ENCODE data around the gene CCDC28A.

Gene CCDC28A

GRCh38 chr6:138796771-138797170 lies 23.2 kb downstream of the CCDC28A start:
- no peaks in the 10 kb centered on the region for H3K9me3 ChIP-seq (ENCODE audit: control insufficient read depth, insufficient read depth, low read length)
- H3K36me3 ChIP-seq (ENCODE audit: control insufficient read depth, insufficient read depth, low read length), result no peaks in the 10 kb centered on the region
- H3K4me1 ChIP-seq (ENCODE audit: control insufficient read depth, insufficient read depth, low read length), result peaks cover 4% of the 10 kb centered on the region
- H3K9ac ChIP-seq (ENCODE audit: low read depth, low read length), result no peak overlapping the region
- H3K27me3 ChIP-seq (ENCODE audit: control insufficient read depth, insufficient read depth, low read length), result peaks cover 8% of the 10 kb centered on the region
- H3K4me3 ChIP-seq (ENCODE audit: low read depth, low read length), result no peak overlapping the region

GRCh38 chr6:138797806-138798446 lies 24.4 kb downstream of the CCDC28A start:
- Histone ChIP-seq H3K4me1 (ENCODE audit: control insufficient read depth, insufficient read depth, low read length) (peaks cover 4% of the 10 kb centered on the region), H3K36me3 (ENCODE audit: control insufficient read depth, insufficient read depth, low read length) (no peaks in the 10 kb centered on the region), H3K9ac (ENCODE audit: low read depth, low read length) (no peak overlapping the region), H3K9me3 (ENCODE audit: control insufficient read depth, insufficient read depth, low read length) (no peaks in the 10 kb centered on the region), H3K4me3 (ENCODE audit: low read depth, low read length) (no peak overlapping the region), H3K27me3 (ENCODE audit: control insufficient read depth, insufficient read depth, low read length) (peaks cover 8% of the 10 kb centered on the region)

GRCh38 chr6:138800377-138801150 lies 27.0 kb downstream of the CCDC28A start:
- peaks cover 8% of the 10 kb centered on the region for H3K27me3 ChIP-seq (ENCODE audit: control insufficient read depth, insufficient read depth, low read length)
- H3K4me3 ChIP-seq (ENCODE audit: low read depth, low read length), result no peak overlapping the region
- peaks cover 4% of the 10 kb centered on the region for H3K4me1 ChIP-seq (ENCODE audit: control insufficient read depth, insufficient read depth, low read length)
- H3K9ac ChIP-seq (ENCODE audit: low read depth, low read length), result no peak overlapping the region
- H3K36me3 ChIP-seq (ENCODE audit: control insufficient read depth, insufficient read depth, low read length), result no peaks in the 10 kb centered on the region
- no peaks in the 10 kb centered on the region for H3K9me3 ChIP-seq (ENCODE audit: control insufficient read depth, insufficient read depth, low read length)

DNA sequence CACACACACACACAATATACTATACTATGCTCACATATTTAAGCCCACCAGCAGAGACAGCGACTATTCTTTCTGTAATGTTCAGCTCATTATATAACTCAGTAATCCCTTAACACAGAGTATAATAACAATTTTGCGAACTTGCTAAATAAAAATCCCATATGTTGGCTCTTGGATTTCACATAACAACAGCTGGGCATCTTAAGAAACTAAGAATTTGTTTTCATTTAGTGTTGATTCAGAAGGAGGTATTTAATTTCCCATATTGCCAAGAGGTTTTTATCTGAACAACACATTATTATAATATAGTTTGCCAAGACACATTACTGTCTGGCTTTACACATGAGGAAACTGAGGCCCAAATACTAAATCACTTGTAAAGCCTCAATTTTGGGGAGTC lies 29.8 kb downstream of the CCDC28A start:
- Histone ChIP-seq H3K4me3 (ENCODE audit: low read depth, low read length) (no peak overlapping the region), H3K4me1 (ENCODE audit: control insufficient read depth, insufficient read depth, low read length) (no peaks in the 10 kb centered on the region), H3K27me3 (ENCODE audit: control insufficient read depth, insufficient read depth, low read length) (no peaks in the 10 kb centered on the region), H3K36me3 (ENCODE audit: control insufficient read depth, insufficient read depth, low read length) (no peaks in the 10 kb centered on the region), H3K9me3 (ENCODE audit: control insufficient read depth, insufficient read depth, low read length) (no peaks in the 10 kb centered on the region), H3K9ac (ENCODE audit: low read depth, low read length) (no peak overlapping the region)

- H3K9ac ChIP-seq (ENCODE audit: low read depth, low read length), result no peak overlapping the region
- no peaks in the 10 kb centered on the region for H3K27me3 ChIP-seq (ENCODE audit: control insufficient read depth, insufficient read depth, low read length)
- H3K9me3 ChIP-seq (ENCODE audit: control insufficient read depth, insufficient read depth, low read length), result no peaks in the 10 kb centered on the region
- no peaks in the 10 kb centered on the region for H3K36me3 ChIP-seq (ENCODE audit: control insufficient read depth, insufficient read depth, low read length)
- H3K4me3 ChIP-seq (ENCODE audit: low read depth, low read length), result no peak overlapping the region
- no peaks in the 10 kb centered on the region for H3K4me1 ChIP-seq (ENCODE audit: control insufficient read depth, insufficient read depth, low read length)
Measured at GRCh38 chr6:138803861-138804260, 30.3 kb downstream of the CCDC28A start.

DNA sequence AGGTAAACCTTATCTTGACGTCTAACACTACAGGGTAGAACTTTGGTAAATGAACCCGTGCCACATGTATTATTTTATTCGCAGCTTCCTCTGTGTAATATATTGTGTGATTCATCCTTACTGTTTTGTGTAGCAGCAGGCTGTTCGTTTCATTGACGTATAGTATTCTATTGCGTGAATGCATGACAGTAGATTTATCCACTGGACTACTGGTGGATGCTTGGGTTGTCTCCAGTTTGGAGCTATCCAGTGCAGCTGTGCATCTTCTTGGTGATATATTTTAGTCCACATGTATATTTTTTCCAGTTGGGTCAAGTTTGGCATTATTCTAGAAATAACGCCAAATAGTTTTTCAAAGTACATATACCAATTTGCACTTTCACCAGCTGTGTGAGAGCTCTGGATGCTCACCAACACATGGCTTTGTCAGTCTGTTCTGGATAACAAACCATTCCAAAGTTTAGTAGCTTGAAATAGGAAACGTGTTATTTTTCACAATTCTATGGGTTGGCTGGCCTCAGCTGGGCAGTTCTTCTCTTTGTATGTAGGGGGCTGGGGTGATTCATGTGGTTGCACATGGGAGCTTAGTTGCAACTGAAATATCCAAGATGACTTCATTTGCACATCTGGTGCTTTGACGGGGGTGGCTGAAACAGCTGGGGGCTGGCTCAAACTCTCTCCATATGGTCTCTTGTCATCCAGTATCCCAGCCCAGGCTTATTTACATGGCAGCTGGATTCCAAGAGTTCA lies 31.6 kb downstream of the CCDC28A start:
- no peaks in the 10 kb centered on the region for H3K9me3 ChIP-seq (ENCODE audit: control insufficient read depth, insufficient read depth, low read length)
- no peaks in the 10 kb centered on the region for H3K4me1 ChIP-seq (ENCODE audit: control insufficient read depth, insufficient read depth, low read length)
- H3K9ac ChIP-seq (ENCODE audit: low read depth, low read length), result no peak overlapping the region
- H3K4me3 ChIP-seq (ENCODE audit: low read depth, low read length), result no peak overlapping the region
- H3K36me3 ChIP-seq (ENCODE audit: control insufficient read depth, insufficient read depth, low read length), result no peaks in the 10 kb centered on the region
- H3K27me3 ChIP-seq (ENCODE audit: control insufficient read depth, insufficient read depth, low read length), result no peaks in the 10 kb centered on the region

- no peaks in the 10 kb centered on the region for H3K27me3 ChIP-seq (ENCODE audit: control insufficient read depth, insufficient read depth, low read length)
- no peak overlapping the region for H3K9ac ChIP-seq (ENCODE audit: low read depth, low read length)
- no peaks in the 10 kb centered on the region for H3K4me1 ChIP-seq (ENCODE audit: control insufficient read depth, insufficient read depth, low read length)
- no peak overlapping the region for H3K4me3 ChIP-seq (ENCODE audit: low read depth, low read length)
- no peaks in the 10 kb centered on the region for H3K36me3 ChIP-seq (ENCODE audit: control insufficient read depth, insufficient read depth, low read length)
- no peaks in the 10 kb centered on the region for H3K9me3 ChIP-seq (ENCODE audit: control insufficient read depth, insufficient read depth, low read length)
Measured at GRCh38 chr6:138806889-138807288, 33.3 kb downstream of the CCDC28A start.

DNA sequence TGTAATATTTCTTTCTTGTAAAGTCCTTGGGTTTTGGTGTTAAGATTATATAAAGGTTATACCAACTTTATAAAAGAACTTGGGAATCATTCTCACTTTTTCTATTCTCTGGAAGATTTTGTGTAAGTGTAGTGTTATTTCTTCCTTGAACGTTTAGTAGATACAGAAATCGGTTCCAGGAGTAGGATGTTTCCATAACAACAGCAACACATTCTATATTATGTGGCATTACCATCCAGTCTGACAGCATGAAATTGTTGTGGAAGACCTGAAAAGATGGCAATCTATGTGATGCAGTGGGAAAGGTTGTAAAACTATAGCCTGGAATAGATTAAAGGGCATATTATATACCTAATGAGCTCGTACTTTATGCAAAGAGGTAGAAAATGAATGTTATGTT lies 36.1 kb downstream of the CCDC28A start:
- Histone ChIP-seq H3K4me1 (ENCODE audit: control insufficient read depth, insufficient read depth, low read length) (no peaks in the 10 kb centered on the region), H3K27me3 (ENCODE audit: control insufficient read depth, insufficient read depth, low read length) (no peaks in the 10 kb centered on the region), H3K9ac (ENCODE audit: low read depth, low read length) (no peak overlapping the region), H3K9me3 (ENCODE audit: control insufficient read depth, insufficient read depth, low read length) (no peaks in the 10 kb centered on the region), H3K4me3 (ENCODE audit: low read depth, low read length) (no peak overlapping the region), H3K36me3 (ENCODE audit: control insufficient read depth, insufficient read depth, low read length) (no peaks in the 10 kb centered on the region)

DNA sequence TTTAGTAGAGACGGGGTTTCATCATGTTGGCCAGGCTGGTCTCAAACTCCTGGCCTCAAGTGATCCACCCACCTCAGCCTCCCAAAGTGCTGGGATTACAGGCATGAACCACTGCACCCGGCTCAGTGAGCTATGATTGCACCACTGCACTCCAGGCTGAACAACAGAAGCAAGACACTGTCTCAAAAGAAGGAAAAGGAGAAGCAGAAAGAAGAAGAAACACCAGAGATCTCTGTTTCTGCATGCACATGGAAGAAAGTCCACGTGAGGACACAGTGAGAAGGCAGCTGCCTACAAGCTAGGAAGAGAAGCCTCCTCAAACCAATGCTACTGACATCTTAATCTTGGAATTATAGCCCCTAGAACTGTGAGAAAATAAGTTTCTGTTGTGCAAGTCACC lies 38.3 kb downstream of the CCDC28A start:
- Histone ChIP-seq H3K9me3 (ENCODE audit: control insufficient read depth, insufficient read depth, low read length) (no peaks in the 10 kb centered on the region), H3K4me3 (ENCODE audit: low read depth, low read length) (no peak overlapping the region), H3K36me3 (ENCODE audit: control insufficient read depth, insufficient read depth, low read length) (no peaks in the 10 kb centered on the region), H3K4me1 (ENCODE audit: control insufficient read depth, insufficient read depth, low read length) (no peaks in the 10 kb centered on the region), H3K9ac (ENCODE audit: low read depth, low read length) (no peak overlapping the region), H3K27me3 (ENCODE audit: control insufficient read depth, insufficient read depth, low read length) (no peaks in the 10 kb centered on the region)

- H3K4me3 ChIP-seq (ENCODE audit: low read depth, low read length), result no peak overlapping the region
- H3K27me3 ChIP-seq (ENCODE audit: control insufficient read depth, insufficient read depth, low read length), result no peaks in the 10 kb centered on the region
- no peaks in the 10 kb centered on the region for H3K36me3 ChIP-seq (ENCODE audit: control insufficient read depth, insufficient read depth, low read length)
- no peak overlapping the region for H3K9ac ChIP-seq (ENCODE audit: low read depth, low read length)
- no peaks in the 10 kb centered on the region for H3K9me3 ChIP-seq (ENCODE audit: control insufficient read depth, insufficient read depth, low read length)
- peaks cover 9% of the 10 kb centered on the region for H3K4me1 ChIP-seq (ENCODE audit: control insufficient read depth, insufficient read depth, low read length)
Measured at GRCh38 chr6:138814179-138814834, 40.7 kb downstream of the CCDC28A start.

- H3K36me3 ChIP-seq (ENCODE audit: control insufficient read depth, insufficient read depth, low read length), result no peaks in the 10 kb centered on the region
- H3K9me3 ChIP-seq (ENCODE audit: control insufficient read depth, insufficient read depth, low read length), result no peaks in the 10 kb centered on the region
- H3K9ac ChIP-seq (ENCODE audit: low read depth, low read length), result no peak overlapping the region
- no peak overlapping the region for H3K4me3 ChIP-seq (ENCODE audit: low read depth, low read length)
- peaks cover 9% of the 10 kb centered on the region for H3K4me1 ChIP-seq (ENCODE audit: control insufficient read depth, insufficient read depth, low read length)
- no peaks in the 10 kb centered on the region for H3K27me3 ChIP-seq (ENCODE audit: control insufficient read depth, insufficient read depth, low read length)
Measured at GRCh38 chr6:138815221-138815620, 41.7 kb downstream of the CCDC28A start.

Data from iPS-15b (cell line).